ENCODE measurements around the gene PCNX3.

DNA sequence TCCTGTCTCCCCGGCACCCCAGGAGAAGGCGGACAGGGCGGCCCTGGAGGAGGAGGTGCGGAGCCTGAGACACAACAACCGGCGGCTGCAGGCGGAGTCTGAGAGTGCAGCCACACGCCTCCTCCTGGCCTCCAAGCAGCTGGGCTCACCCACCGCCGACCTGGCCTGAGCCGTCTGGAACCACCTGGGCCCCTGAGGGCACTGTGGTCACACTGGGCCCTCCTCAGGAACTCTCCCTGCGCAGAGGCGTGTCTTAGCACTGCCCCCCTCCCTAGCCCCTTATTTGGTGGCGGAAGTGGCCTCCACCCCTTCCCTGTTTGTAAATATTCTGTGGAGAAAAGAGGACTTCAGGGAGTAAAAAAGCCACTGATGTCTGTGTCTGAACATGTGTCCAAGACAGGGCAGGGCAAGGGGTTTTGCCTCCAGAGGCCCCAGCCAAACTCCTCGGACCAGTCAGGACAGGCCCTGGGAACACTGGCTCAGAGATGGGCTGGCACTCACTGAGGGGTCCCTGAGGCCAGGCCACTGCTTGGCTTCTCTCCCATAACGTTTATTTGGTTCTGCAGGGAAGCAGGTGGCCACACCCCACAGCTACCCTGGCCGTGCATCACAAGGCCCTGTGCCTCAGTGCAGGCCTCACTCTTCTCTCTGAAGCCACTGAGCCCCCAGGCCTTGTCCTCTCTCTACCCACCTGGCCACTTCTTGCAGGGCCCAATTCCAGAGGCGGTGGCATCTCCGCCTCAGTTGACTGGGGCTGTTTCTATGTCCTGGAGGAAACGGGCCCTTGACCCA is 35.2 kb downstream of the PCNX3 start:
- TF ChIP-seq CTCF (IDR thresholded peaks at IDR 0.05) (no peak), POLR2A (IDR thresholded peaks at IDR 0.05) (no peak)
